ENCODE measurements around the gene NR1D2. TPM values are rescaled to one million over a fixed set of nuclear protein-coding genes. Genes with fewer than 3 reads are reported as not detected.
A peak's percentile ranks its signal among the peaks of the same experiment; 100 is the strongest.

Gene NR1D2
- total RNA-seq (10 to 100 TPM; 33.1 to 41.2 TPM), polyA plus RNA-seq (ENCODE audit: insufficient read depth, low read depth, low replicate concordance) (14.5 TPM)
- long read RNA-seq, donor 1, full-length matches to known transcripts = 5 of 5 reads
- long read RNA-seq, donor 1, partial matches to known transcripts = 0 of 5 reads
- long read RNA-seq, donor 1, other reads (novel, unspliced or antisense) = 0 of 5 reads
- long read RNA-seq, donor 2, full-length matches to known transcripts = 5 of 5 reads
- long read RNA-seq, donor 2, partial matches to known transcripts = 0 of 5 reads
- long read RNA-seq, donor 2, other reads (novel, unspliced or antisense) = 0 of 5 reads

GRCh38 chr3:23944861-23945662, at the start of gene NR1D2:
NR1D2 (plus strand) TSS chr3:23945286; CDS start chr3:23945579, 293 bp downstream.
- Histone ChIP-seq H3K27ac (peak within 1 kb of the TSS; percentile 94 to 99), H3K4me1 (peaks cover 15% of the 10 kb centered on the region), H3K9me3 (no peaks in the 10 kb centered on the region), H3K27me3 (no peaks in the 10 kb centered on the region), H3K36me3 (ENCODE audit: low read depth, missing control alignments) (no peaks in the 10 kb centered on the region), H3K4me3 (peak within 1 kb of the TSS; percentile 70 to 91)
- intact Hi-C loops (cut with DNase I; ENCODE audit: low total_unique reads) = no loop called here
- WGBS, 2 donors = 1% methylated on average over 47 to 60 of the region's 88 CpGs
- DNase-seq = peak; percentile 87
- no peak for TF ChIP-seq POLR2A (IDR thresholded peaks at IDR 0.05)
- TF ChIP-seq CTCF (IDR thresholded peaks at IDR 0.05) = no peak

- no peaks in the 10 kb centered on the region for H3K4me1 ChIP-seq
- TF ChIP-seq POLR2A (IDR thresholded peaks at IDR 0.05) = no peak
- no peak for TF ChIP-seq CTCF (IDR thresholded peaks at IDR 0.05)
- no peaks in the 10 kb centered on the region for H3K27me3 ChIP-seq
- no peaks in the 10 kb centered on the region for H3K9me3 ChIP-seq
- DNase-seq = no peak
- 55 to 67% methylated on average over 6 of the region's 6 CpGs for WGBS, 2 donors
- intact Hi-C loops (cut with DNase I; ENCODE audit: low total_unique reads) = no loop called here
- no peak overlapping the region for H3K27ac ChIP-seq
- H3K36me3 ChIP-seq (ENCODE audit: low read depth, missing control alignments) = no peaks in the 10 kb centered on the region
- no peak overlapping the region for H3K4me3 ChIP-seq
These were observed 44.3 kb upstream of the NR1D2 start for GRCh38 chr3:23900744-23901143.

- Histone ChIP-seq H3K36me3 (ENCODE audit: low read depth, missing control alignments) (no peaks in the 10 kb centered on the region), H3K4me1 (no peaks in the 10 kb centered on the region), H3K9me3 (no peaks in the 10 kb centered on the region), H3K27ac (no peak overlapping the region), H3K4me3 (no peak overlapping the region), H3K27me3 (no peaks in the 10 kb centered on the region)
- DNase-seq = no peak
- intact Hi-C loops (cut with DNase I; ENCODE audit: low total_unique reads) = no loop called here
- TF ChIP-seq CTCF (IDR thresholded peaks at IDR 0.05) = no peak
- TF ChIP-seq POLR2A (IDR thresholded peaks at IDR 0.05) = no peak
These were observed 40.5 kb upstream of the NR1D2 start for GRCh38 chr3:23904545-23904944.

- intact Hi-C loops (cut with DNase I; ENCODE audit: low total_unique reads) = no loop called here
- no peak overlapping the region for H3K4me3 ChIP-seq
- 88 to 94% methylated on average over 7 of the region's 7 CpGs for WGBS, 2 donors
These were observed 35.7 kb upstream of the NR1D2 start for GRCh38 chr3:23909341-23909740.

More at GRCh38 chr3:23909341-23909740, 35.7 kb upstream of the NR1D2 start:
- no peak overlapping the region for H3K27ac ChIP-seq
- no peaks in the 10 kb centered on the region for H3K9me3 ChIP-seq
- H3K27me3 ChIP-seq = no peaks in the 10 kb centered on the region
- no peaks in the 10 kb centered on the region for H3K4me1 ChIP-seq
- no peaks in the 10 kb centered on the region for H3K36me3 ChIP-seq (ENCODE audit: low read depth, missing control alignments)
- no peak for DNase-seq
- TF ChIP-seq CTCF (IDR thresholded peaks at IDR 0.05) = no peak
- TF ChIP-seq POLR2A (IDR thresholded peaks at IDR 0.05) = no peak
